Prostate gland (tissue), 2 donors: ENCODE measurements around the gene MDFIC.

Experiments
- CTCF ChIP-seq, 4 experiments: fragments of 200-600 bp in 2 of 4; fragments of 450-650 bp in 2 of 4; sonication (generic) in 2 of 4; IDR thresholded peaks; 1 replicate in 3 of 4; 2 replicates in 1 of 4; pipeline ENCODE4 v1.5.1; 2016 to 2019; ENCODE audit warnings: antibody characterized with exemption in 4 of 4, mild to moderate bottlenecking in 2 of 4, moderate library complexity in 2 of 4
- POLR2A ChIP-seq: fragments of 450-650 bp; IDR thresholded peaks from one replicate; pipeline ENCODE4 v1.6.1; 2016; ENCODE audit warnings: antibody characterized with exemption, mild to moderate bottlenecking

- no peak for TF ChIP-seq CTCF (IDR thresholded peaks at IDR 0.05)
- TF ChIP-seq POLR2A: no peak
Observed at GRCh38 chr7:114932991-114933390, 11.1 kb downstream of the MDFIC start.
